HG03439 (cell line): ENCODE data around the gene ADAMTS14.
"Not testable (repeated sequence)": the region's sequence is repeated elsewhere in the genome, so short reads cannot be mapped to it uniquely, and the experiment has no call there.

Experiments
- ATAC-seq: cut with Tn5 transposase; IDR thresholded peaks from one replicate; pipeline ENCODE4 v1.9.1; 2021; ENCODE audit warnings: mild to moderate bottlenecking, moderate library complexity; ENCODE audit not compliant: unreplicated experiment

ADAMTS14 gene

DNA sequence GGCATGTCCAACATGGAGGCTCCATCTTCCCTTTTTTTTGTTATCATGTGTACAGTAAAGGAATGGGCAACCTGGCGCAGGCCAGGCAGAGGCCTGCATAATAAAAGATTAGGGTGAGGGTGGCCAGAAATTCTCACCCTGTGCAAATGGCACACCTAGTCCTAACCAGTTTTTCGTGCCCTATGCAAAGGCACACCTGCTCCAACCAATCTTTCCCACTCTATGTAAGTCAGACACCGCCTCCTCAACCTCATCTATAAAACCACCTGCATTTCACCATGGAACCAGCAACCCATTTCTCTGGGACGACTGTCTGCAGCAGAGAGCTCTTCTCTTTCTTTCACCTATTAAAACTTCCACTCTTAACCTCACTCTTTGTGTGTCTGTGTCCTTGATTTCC, 96.8 kb downstream of the ADAMTS14 start:
- no peak for ATAC-seq

DNA sequence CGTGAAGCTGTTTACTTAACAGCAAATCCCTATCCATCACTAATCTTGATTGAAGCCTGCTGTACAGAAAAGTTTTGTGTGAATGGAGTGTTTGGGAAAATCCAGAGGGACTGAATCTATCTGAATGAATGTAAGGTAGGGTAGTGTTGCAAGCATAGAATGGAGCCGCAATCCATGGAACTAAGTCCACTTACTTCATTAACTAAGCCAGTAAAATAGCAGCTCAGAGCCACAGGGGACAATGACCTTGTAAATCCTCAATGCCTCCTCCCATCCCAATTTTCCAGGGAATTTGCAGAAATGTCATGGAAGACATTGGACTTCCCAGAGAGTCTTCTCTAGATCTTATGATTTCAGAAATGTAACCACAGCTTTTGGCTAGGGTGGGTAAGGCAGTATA, 97.7 kb downstream of the ADAMTS14 start:
- no peak for ATAC-seq

DNA sequence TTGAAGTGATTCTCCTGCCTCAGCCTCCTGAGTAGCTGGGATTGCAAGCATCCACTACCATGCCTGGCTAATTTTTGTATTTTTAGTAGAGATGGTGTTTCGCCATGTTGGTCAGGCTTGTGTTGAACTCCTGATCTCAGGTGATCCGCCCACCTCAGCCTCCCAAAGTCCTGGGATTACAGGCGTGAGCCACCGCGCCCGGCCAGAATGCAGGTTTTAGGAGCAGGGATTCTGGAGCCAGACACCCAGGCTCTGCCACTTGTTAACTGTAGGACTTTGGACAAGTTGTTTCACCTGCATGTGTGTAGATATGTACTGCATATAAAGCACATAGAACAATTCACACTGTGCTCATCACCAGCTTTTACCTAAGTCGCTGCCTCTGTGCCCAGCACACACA, 98.2 kb downstream of the ADAMTS14 start:
- not testable (repeated sequence) for ATAC-seq

DNA sequence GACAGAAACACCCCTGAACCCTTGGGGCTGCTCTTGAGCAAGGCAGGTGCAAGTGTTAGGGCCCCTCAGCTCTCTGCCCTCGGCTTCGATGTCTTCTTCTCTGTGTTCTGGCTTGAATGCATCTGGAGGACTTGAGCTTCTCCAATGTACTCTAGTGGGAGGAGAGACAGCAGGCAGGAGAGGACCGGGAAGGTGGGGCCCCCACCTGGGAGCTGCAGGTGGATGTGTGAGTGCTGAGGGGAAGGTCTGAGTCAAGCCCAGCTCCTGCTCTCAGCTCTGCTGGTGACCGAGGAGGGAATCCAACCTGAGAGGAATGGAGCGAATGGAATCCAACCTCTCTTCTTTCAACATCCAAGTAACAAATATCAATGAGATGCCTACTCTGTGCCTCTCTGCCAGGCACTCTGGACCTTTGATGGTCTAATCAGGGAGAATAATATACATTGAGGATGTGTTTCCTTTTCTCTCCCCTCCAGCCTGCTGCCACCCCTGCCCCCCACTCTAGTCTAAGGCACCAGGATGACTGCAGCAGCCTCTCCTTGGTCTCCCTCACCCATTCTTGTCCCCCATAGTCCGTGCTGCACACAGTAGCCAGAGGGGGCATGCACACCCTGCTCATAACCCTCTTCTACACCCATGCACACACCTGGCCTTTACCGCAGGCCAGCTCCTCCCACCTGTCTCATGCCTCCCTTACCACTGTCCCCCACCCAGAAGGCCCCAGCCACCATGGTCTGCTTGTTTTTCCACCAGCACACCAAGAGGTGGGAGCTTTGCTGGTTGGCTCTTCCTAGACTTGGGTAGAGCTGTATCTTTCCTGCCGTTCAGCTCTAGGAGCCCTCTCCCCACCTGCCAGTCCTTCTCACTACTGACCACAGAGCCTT, 99.2 kb downstream of the ADAMTS14 start:
- no peak for ATAC-seq

DNA sequence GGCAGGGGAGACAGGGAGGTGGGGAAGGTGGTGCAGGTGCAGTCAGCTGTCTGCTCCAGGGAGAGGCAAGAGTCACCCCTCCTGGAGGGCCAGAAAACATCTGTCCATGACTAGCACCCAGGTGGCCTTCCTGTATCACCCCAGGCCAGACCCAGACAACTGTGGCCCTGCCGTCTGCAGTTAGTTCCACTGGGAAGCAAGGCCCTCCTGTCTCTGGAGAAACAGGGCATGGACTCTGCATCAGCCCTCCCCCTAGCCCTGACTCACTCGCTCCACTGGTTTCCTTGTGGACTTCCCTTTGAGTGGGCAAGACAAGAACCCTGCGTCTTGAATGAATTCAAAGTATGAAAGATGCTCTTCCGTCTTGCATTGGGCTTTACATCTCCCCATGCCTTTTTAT, 100.3 kb downstream of the ADAMTS14 start:
- no peak for ATAC-seq

DNA sequence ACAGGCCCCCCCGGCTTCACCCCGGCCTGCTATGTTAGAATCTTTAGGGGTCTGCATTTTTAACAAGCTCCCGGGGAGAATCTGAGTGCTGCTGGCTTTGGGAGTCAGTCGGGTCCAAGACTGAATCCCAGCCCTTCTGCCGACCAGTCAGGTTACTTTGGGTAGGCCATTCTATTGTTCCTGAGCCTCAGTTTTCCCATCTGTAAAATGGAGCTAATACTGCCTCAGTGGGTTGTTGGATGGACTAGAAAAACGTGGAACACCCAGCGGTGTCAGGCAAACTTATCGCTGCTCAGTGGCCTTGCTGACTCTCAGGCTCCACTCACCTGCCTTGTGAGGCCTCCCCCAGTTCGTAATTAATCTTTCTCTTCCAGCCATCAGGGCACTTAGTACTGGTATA, 101.2 kb downstream of the ADAMTS14 start:
- no peak for ATAC-seq

DNA sequence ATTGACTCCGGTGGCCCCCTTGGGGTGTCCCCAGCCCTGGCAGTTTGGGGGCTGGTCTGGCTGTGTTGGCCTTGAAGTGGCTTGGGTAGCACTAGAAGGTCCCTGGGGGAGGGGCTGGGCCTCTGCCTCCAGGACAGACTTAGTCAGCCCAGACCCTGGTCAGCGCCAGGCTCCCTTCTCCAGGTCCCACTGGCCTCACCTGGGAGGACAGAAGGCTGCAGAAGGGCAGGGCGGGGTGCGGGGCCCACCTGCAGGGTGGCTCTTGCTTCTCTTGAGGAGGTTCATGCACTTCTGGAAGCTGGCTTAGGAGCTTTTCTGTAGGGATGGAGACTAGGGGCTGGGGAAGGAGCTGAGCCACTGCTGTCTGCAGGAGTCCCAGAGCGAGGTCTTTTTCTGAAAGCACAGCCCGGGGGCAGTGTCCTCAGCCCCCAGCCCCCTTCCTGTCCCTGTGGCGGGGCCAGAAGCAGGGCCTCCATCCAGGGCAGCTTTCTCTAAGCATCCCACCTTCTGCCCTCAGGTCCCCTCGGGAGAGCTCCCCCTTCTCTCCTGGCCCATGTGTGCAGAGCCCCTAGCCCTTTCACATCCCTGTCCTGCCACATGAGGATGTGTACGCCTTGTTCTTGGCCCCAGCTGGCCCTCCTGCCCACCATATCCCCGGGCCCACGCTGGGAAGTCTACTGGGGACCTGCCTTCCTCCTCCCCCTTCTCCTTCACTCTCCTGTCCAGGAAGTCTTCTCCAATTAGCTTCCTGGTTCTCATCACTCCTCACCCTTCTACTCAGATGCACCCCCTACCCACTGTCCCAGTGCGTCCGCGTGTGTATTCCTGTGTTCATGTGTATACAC, 101.9 kb downstream of the ADAMTS14 start:
- no peak for ATAC-seq

DNA sequence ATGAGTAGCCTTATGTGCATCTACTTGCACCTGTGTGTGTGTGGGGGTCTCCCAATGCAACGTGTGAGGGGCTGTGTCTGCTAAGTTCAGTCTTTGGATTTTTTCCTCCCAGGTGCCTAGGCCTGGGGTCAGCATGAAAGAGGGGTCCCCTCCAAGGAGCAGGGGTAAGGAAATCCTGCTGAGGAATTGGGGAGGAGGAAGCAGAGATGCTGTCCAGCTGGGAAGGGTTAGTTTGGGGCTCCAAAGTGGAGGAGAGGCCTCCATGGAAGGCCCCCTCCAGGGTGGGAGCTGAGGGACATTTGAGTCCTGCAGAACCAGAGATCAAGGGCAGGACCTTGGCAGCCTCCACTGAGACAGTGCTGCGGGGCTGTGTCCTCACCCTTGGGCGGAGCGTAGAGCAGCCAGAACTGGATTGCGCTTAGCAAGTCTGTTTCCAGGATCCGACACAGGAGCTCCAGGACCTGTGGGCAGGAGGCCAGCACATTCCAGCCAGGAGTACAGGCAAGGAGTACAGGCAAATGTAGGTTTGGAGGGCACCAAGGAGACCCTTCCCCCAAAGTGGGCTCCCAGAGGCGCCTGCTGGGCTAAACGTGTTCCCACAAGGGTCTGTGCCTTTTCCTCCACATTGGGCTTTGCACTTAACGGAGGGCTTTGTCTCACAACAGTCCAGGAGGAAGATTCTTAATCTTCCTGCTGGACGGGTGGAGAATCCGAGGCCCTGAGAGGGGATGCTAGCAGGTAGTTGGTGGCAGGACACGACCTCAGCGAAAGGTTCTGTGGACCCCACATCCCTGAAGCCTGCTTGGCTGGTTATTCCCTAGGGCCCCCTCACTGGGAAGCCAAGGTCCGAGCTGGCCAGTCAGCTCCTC, 102.7 kb downstream of the ADAMTS14 start:
- ATAC-seq: no peak

DNA sequence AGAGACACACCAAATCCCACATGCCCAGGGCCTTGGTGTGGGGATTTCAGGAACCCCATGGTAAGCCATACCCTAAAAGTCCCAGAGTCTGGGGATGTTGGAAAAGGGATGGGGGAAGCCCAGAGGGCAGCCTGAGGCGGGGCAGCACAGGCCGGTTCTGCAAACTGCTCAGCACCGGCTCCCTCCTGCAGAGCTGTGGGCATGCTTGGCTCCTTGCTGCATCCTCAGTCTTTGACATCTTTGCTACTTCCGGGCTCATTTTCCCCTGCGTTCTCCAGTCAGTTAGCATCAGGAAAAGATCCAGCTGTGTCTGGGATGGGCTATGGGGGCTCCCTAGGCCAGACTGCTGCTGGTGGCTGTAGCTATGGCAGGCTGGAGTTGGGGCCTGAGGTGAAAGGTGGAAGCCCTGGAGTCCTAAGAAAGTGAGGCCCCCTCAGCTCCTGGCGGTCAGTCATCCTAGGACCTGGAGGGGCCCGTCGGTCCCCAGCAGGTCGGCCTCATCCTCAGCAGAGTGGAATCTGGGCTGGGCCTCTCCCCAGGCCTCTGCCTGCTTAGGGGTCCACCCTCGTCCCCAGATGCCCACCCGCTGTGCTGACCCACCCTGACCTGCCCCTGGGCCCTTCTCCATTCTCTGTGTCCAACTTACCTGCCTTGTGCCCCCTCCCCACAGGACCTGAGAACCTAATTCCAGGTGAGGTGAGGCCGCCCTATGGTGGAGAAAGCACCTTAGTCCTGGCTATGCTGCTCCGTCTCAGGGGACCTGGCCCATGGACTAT, 103.6 kb downstream of the ADAMTS14 start:
- no peak for ATAC-seq

DNA sequence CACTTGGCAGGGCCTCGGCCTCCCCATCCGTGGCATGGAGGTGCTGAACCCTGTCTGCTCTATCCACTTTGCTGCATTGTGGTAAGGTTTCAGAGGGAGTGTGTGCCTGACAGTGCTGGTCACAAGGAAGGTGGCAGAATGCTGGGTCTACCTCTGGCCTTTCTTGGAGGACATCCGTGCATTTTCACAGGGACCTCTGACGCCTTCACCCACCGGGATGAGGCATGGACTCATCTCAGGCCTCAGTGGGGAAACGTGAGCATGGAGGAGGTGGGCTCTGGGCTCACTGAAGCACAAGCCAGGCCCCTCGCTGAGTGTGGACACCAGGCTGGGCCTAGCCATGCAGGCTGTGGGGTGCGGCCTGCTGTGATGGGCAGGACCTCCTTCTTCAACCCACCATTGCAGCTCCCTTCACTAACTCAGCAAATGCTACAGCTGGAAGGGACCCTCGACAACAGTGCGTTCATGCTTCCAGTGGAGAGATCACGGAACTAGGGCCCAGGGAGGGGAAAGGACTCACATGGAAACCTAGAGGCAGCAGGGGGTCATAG, 104.2 kb downstream of the ADAMTS14 start:
- no peak for ATAC-seq

DNA sequence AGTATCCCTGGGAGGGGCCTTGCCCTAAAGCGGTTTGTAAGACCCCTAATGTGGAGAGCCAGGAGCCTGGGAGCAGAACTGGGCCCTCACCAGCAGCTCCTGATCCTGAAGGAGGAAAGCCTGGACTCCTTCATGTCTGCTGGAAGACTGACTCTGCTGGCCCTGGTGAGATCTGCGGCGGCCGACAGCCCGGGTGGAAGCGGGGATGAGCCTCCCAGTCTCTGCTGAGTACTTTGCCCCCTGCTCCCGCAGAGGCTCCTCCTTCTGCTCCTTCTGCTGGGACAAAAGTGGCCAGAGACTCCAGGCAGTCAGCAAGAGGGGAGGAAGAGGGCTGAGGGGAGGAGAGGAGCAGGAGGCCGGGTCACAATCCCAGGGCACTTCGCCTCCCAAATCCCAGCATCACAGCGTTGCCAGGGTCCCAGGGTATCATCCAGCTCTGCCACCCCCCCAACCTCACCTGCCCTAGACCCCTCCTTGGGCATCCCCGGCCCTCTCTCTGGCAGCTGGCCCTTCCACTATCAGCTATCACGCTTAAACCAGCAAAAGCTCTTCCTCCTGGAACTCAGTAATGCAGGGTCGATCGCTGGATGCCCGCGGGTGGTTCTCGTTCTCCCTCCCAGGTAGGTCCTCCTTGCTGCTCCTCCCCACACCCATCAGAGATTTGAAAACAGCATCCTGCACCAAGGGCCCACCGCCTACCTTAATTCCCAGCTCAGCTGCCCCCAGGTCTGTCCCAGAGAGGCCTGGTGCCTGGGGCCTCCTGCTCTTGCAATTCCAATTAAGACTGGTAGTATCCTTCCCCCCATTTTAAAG, 105.0 kb downstream of the ADAMTS14 start:
- ATAC-seq: no peak

DNA sequence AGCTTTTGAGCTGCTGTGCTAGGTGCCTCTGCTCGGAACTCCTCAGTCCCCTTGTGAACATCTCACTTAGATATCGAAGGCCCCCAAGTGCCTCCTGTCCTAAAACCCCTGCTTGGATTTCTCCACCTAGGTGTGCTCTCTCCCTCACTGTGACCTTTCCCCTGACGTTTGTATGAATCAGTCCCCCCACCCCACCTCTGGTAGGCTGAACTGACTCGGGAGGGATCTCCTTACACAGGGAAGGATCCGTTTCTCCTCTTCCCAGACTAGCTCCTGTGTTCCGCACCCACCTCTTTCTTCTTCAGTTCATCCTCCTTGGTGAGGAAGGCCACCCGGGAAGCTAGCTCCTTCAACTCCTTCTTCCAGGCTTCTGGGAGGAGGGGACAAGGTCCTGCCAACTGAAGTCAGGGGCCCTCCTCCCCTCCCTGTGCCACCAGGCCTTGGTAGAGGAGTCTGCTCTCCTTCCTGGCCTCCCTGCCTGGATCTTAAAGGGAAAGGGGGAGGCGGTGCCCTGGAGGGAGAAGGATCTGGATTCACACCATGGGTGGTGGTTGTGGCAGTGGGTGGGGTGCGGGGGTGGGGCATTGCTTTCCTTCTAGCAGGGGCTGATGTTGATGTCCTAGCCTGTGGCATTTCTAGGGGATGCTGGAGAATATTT, 106.1 kb downstream of the ADAMTS14 start:
- ATAC-seq: no peak

DNA sequence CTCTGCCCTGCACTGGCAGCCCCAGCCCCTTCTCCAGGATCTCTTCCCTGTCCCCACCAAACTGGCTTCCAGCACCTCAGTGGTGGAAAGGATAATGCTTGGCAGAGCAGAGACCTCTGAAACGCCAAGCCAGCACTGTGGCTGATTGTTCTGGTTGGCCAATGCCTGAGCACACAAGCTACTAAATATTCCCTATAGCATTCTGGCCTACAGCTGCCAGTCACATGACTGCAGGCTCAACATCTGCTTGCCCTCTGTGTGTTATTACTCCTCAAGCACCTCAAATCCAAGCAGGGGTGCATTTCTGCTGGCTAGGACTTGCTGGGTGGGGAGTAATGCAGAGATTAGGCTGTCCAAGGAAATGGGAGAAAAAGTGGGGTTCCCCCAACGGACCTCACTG, 106.8 kb downstream of the ADAMTS14 start:
- ATAC-seq: no peak

DNA sequence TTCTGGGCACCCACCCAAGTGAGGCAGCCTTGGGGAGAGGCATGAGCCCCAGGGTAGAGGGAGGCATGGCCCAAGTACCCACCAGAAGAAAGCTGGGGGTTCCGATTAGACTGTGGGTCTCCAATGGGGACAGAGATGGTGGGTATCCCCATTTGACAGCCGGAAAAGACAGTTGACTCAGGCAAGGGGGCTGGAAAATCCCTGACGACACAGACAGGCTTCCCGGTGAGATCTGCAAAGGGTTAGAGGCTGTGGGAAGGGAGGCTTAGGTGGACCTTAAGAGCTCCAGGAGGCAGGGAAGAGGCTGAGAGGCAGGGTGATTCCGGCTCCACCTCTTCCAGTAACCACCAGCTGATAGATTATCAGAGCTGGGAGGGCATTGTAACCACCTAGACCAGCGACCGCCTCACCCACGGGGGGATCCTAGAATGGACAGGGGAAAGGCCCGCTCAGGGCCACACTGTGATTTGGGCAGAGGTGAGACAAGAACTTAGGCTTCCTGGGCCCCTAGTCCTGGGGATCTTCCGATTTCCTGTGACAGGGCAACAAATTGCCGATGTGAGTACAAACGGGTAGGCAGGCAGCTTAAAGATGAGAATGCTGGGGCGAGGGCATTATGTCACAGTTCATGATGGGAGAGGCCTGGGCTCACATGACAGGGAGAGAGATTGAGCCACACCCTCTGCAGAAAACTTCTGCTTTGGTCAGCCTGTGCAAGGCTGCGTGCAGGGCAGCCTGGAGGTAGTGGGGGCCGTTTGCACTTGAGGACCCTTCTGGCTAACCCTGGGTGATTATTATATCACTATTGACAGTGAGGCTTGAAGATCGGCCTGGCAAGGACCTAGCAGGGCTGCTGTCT, 107.4 kb downstream of the ADAMTS14 start:
- no peak for ATAC-seq

DNA sequence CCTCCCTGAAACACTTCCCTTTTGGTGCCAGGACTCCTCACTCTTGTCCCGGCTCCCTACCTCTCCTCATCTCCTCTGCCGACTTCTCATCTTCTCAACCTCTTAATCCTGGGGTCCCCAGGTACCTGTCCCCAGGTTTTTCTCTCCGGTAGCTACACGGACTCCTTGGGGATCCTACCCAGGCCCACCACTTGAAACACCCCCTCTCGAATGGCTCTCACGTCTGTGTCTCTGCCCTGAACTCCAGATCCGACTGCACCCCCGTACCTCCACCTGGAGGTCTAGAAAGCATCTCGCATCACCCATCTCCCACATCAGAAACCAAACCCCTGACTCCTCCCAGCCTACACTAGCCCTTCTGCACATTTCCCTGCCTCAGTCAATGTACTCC, 108.1 kb downstream of the ADAMTS14 start:
- ATAC-seq: no peak

DNA sequence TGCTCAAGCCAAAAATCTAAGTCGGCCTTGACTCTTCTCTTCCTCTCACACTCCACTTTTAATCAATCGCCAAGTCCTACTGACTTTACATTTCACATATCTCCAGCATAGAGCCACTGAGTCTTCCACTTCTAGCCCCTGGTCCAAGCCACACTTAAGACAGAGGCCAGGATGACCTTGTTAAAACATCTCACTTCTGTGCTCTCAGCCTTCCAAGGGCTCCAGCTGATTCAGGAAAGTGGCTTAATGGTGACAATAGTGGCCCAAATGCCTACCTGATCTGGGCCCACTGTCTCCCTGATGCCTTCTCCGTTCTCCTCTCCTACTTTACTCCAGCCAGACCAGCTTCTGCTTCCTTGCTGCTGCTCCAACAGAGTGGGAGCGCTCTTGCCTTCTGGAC, 108.5 kb downstream of the ADAMTS14 start:
- ATAC-seq: no peak

DNA sequence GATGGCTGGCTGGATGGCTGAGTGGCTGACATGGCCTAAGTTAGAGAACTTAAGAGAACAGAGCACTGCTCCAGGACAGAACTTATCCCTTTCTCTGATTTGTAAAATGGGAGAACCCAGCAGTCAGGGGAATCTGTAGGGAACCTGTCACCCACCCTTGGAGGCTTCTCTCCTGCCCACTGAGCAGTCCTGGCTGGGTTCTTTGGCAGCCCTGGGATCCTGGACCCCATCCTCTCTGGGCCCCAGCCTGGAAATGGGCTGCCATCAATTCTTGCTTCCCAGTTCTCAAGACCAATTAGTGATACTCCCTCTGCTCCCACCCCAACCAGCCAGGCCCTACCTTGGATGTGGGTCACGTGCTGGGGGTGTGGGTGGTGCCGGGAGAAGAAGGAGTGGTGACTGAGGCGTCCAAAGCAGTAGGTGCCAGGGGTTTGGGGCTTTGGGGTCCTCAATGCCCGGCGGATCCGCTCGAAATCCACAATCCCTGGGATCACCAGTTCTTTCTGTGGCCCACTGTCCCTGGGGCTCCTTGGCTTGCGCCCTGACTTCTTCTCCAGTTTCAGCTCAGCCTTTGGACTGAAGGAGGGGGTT, 109.2 kb downstream of the ADAMTS14 start:
- no peak for ATAC-seq
